CD4-positive, alpha-beta memory T cell (primary cell): ENCODE results near the gene VWA1. TPM values are rescaled to one million over a fixed set of nuclear protein-coding genes. Genes with fewer than 3 reads are reported as not detected.
A peak's percentile ranks its signal among the peaks of the same experiment; 100 is the strongest.
"Not testable (repeated sequence)": the region's sequence is repeated elsewhere in the genome, so short reads cannot be mapped to it uniquely, and the experiment has no call there.

Experiments used
- CTCF ChIA-PET: fragments of 350-600 bp; sonication (Branson Sonifier 250); formaldehyde crosslinking; loops from one replicate; lab custom pipeline; 2021; ENCODE audit warnings: inconsistent platforms; ENCODE audit not compliant: partially characterized antibody; lab: Charles Lee
- POLR2A ChIA-PET: fragments of 350-600 bp; sonication (Branson Sonifier 250); formaldehyde crosslinking; loops from one replicate; lab custom pipeline; 2021; ENCODE audit not compliant: partially characterized antibody; lab: Charles Lee
- DNase-seq, 5 donors: peaks; one replicate each; pipeline versions ENCODE4 v3.0.0 to v3.0.0-alpha.2; 2020 to 2022; ENCODE audit warnings: mixed read lengths in 1 of 5
- H3K27ac ChIP-seq: one replicate; pipeline ENCODE4 v1.7.0; 2013; ENCODE audit warnings: low read depth, low read length
- H3K27me3 ChIP-seq: 2 replicates; pipeline ENCODE4 v1.7.0; 2013; ENCODE audit warnings: mild to moderate bottlenecking, low read length, moderate library complexity; ENCODE audit not compliant: insufficient read depth
- H3K36me3 ChIP-seq: 2 replicates; pipeline ENCODE4 v1.7.0; 2013; ENCODE audit warnings: mild to moderate bottlenecking, low read length, moderate library complexity; ENCODE audit not compliant: insufficient read depth
- H3K4me1 ChIP-seq: 2 replicates; pipeline ENCODE4 v1.7.0; 2013; ENCODE audit warnings: mild to moderate bottlenecking, low read length, moderate library complexity; ENCODE audit not compliant: insufficient read depth
- H3K4me3 ChIP-seq, 2 donors: one replicate each; pipeline ENCODE4 v1.7.0; 2013; ENCODE audit warnings: low read length in 2 of 2, mild to moderate bottlenecking in 1 of 2
- H3K9me3 ChIP-seq, 2 donors: one replicate each; pipeline ENCODE4 v1.7.0; 2013; ENCODE audit warnings: low read length in 2 of 2, control low read depth in 1 of 2; ENCODE audit not compliant: control insufficient read depth in 1 of 2
- H3K27ac Mint-ChIP-seq, 7 donors: one replicate each; pipeline ENCODE4 v1.8.0; 2020 to 2021; ENCODE audit warnings: mixed read lengths in 7 of 7, mild to moderate bottlenecking in 6 of 7, inconsistent platforms in 3 of 7, moderate library complexity in 3 of 7
- H3K27me3 Mint-ChIP-seq, 2 donors: one replicate each; pipeline ENCODE4 v1.8.0; 2020 to 2021; ENCODE audit warnings: mixed read lengths in 2 of 2
- H3K36me3 Mint-ChIP-seq, 2 donors: one replicate each; pipeline ENCODE4 v1.8.0; 2020 to 2021; ENCODE audit warnings: mixed read lengths in 2 of 2, inconsistent platforms in 1 of 2, mild to moderate bottlenecking in 1 of 2
- H3K4me1 Mint-ChIP-seq, 4 donors: one replicate each; pipeline ENCODE4 v1.8.0; 2020 to 2021; ENCODE audit warnings: mixed read lengths in 4 of 4, mild to moderate bottlenecking in 1 of 4
- H3K4me3 Mint-ChIP-seq, 8 donors: one replicate each; pipeline ENCODE4 v1.8.0; 2020 to 2021; ENCODE audit warnings: mixed read lengths in 8 of 8, mild to moderate bottlenecking in 7 of 8, moderate library complexity in 6 of 8, inconsistent platforms in 3 of 8
- H3K9me3 Mint-ChIP-seq, 8 donors: one replicate each; pipeline ENCODE4 v1.8.0; 2020 to 2021; ENCODE audit warnings: mixed read lengths in 8 of 8, mild to moderate bottlenecking in 5 of 8, inconsistent platforms in 3 of 8, moderate library complexity in 1 of 8
- intact Hi-C: fragments of 100-400 bp; cut with micrococcal nuclease; formaldehyde crosslinking; loops from one replicate; pipeline ENCODE4 v1.15.1; 2023
- polyA plus RNA-seq, 2 donors: library from polyadenylated mRNA; unstranded; fragments of 300-500 nt; fragmentation: Illumina TruSeq; gene quantifications; one replicate each; pipeline ENCODE4 v1.2.3, GENCODE V29; 2021
- total RNA-seq, 2 experiments: library from RNA; stranded (reverse); gene quantifications; one replicate each; pipeline ENCODE4 v1.2.3, GENCODE V29; 2021

Gene VWA1
- total and polyA plus RNA-seq, 4 experiments from 2014 or later, result not detected

- Histone ChIP-seq H3K27ac (peak overlapping the region; percentile 56), H3K4me3 (peak overlapping the region; percentile 54 to 83), H3K4me1 (peaks cover 24% of the 10 kb centered on the region), H3K36me3 (no peaks in the 10 kb centered on the region), H3K27me3 (no peaks in the 10 kb centered on the region), H3K9me3 (no peaks in the 10 kb centered on the region)
- ChIA-PET CTCF (interaction anchor here (1.0 to 1.2 kb wide), 2 partner anchors 30 to 34 kb away, joined by 3 to 4 read pairs; no protein-coding TSS in a partner anchor), POLR2A (no interaction called here)
- no peaks in the 10 kb centered on the region for H3K27me3 Mint-ChIP-seq
- H3K4me3 Mint-ChIP-seq, result peak overlapping the region; percentile 84 to 97 (median 91)
- DNase-seq, result peak in 2 of 5 donors; percentile 35 to 56
- intact Hi-C loops, result loop anchor here (1.0 to 2.0 kb wide), 3 partner anchors 40 to 103 kb away; partner anchors contain the start of genes MRPL20 and SSU72
- H3K27ac Mint-ChIP-seq, result peak overlapping the region; percentile 77 to 99 (median 93)
- H3K36me3 Mint-ChIP-seq, result peaks cover 0 to 2% of the 10 kb centered on the region in 2 donors
- H3K9me3 Mint-ChIP-seq, result no peaks in the 10 kb centered on the region
- H3K4me1 Mint-ChIP-seq, result peaks cover 8 to 38% (median 19%) of the 10 kb centered on the region in 4 donors
These were observed 35.3 kb downstream of the VWA1 start for GRCh38 chr1:1470626-1471388.

GRCh38 chr1:1471389-1472052 lies 36.0 kb downstream of the VWA1 start, which contains the start of gene ATAD3B:
Gene ATAD3B (plus strand): TSS chr1:1471765. CDS start chr1:1471885, 120 bp downstream.
- Histone ChIP-seq H3K27me3 (no peaks in the 10 kb centered on the region), H3K4me3 (peak within 1 kb of the TSS; percentile 54 to 83), H3K27ac (peak within 1 kb of the TSS; percentile 56), H3K9me3 (no peaks in the 10 kb centered on the region), H3K4me1 (peaks cover 24% of the 10 kb centered on the region), H3K36me3 (no peaks in the 10 kb centered on the region)
- DNase-seq, result peak; percentile 87 to 92 (median 87)
- no peaks in the 10 kb centered on the region for H3K27me3 Mint-ChIP-seq
- H3K9me3 Mint-ChIP-seq, result no peaks in the 10 kb centered on the region
- H3K27ac Mint-ChIP-seq, result peak within 1 kb of the TSS; percentile 77 to 99 (median 93)
- intact Hi-C loops, result loop anchor here (1.0 to 2.0 kb wide), 3 partner anchors 39 to 103 kb away; partner anchors contain the start of genes MRPL20 and SSU72
- POLR2A ChIA-PET, result no interaction called here
- H3K4me1 Mint-ChIP-seq, result peaks cover 8 to 38% (median 19%) of the 10 kb centered on the region in 4 donors
- H3K4me3 Mint-ChIP-seq, result peak within 1 kb of the TSS; percentile 84 to 97 (median 91)
- H3K36me3 Mint-ChIP-seq, result peaks cover 0 to 2% of the 10 kb centered on the region in 2 donors
- CTCF ChIA-PET, result no interaction called here

GRCh38 chr1:1472053-1472876 lies 36.8 kb downstream of the VWA1 start:
- peak in 4 of 5 donors; percentile 20 to 39 (median 26) for DNase-seq
- Mint-ChIP-seq H3K27ac (peak overlapping the region; percentile 46 to 92 (median 74)), H3K4me3 (peak overlapping the region; percentile 72 to 83 (median 75)), H3K4me1 (peaks cover 8 to 38% (median 19%) of the 10 kb centered on the region in 4 donors)
- H3K27me3 ChIP-seq, H3K36me3 ChIP-seq, CTCF ChIA-PET, H3K9me3 Mint-ChIP-seq, H3K36me3 Mint-ChIP-seq, POLR2A ChIA-PET, H3K9me3 ChIP-seq, intact Hi-C loops, H3K27me3 Mint-ChIP-seq, H3K4me3 ChIP-seq: not testable (repeated sequence)
- H3K27ac ChIP-seq, result peak overlapping the region; percentile 8
- H3K4me1 ChIP-seq, result peaks cover 24% of the 10 kb centered on the region

- H3K27me3 ChIP-seq, intact Hi-C loops, H3K9me3 ChIP-seq, H3K4me3 ChIP-seq, CTCF ChIA-PET, H3K27me3 Mint-ChIP-seq, H3K9me3 Mint-ChIP-seq, DNase-seq, H3K27ac ChIP-seq, H3K27ac Mint-ChIP-seq, H3K4me3 Mint-ChIP-seq, POLR2A ChIA-PET: not testable (repeated sequence)
- Histone ChIP-seq H3K4me1 (peaks cover 18% of the 10 kb centered on the region), H3K36me3 (peaks cover 14% of the 10 kb centered on the region)
- Mint-ChIP-seq H3K36me3 (peaks cover 9 to 26% of the 10 kb centered on the region in 2 donors), H3K4me1 (peaks cover 3 to 26% (median 14%) of the 10 kb centered on the region in 4 donors)
These were observed 40.5 kb downstream of the VWA1 start for GRCh38 chr1:1476011-1476410.

GRCh38 chr1:1477206-1477605 lies 41.7 kb downstream of the VWA1 start:
- intact Hi-C loops, result no loop called here
- CTCF ChIA-PET, result no interaction called here

GRCh38 chr1:1479547-1480487 lies 44.3 kb downstream of the VWA1 start:
- no peaks in the 10 kb centered on the region for H3K9me3 Mint-ChIP-seq
- peak overlapping the region in 3 of 7 donors; percentile 38 to 80 (median 41) for H3K27ac Mint-ChIP-seq
- peak overlapping the region in 2 of 8 donors; percentile 46 to 64 for H3K4me3 Mint-ChIP-seq
- POLR2A ChIA-PET, result no interaction called here
- no peaks in the 10 kb centered on the region for H3K4me1 ChIP-seq
- peaks cover 0 to 7% (median under 1%) of the 10 kb centered on the region in 4 donors for H3K4me1 Mint-ChIP-seq
- H3K36me3 ChIP-seq, result peaks cover 20% of the 10 kb centered on the region
- H3K9me3 ChIP-seq, result no peaks in the 10 kb centered on the region
- no peak overlapping the region for H3K27ac ChIP-seq
- H3K4me3 ChIP-seq, result no peak overlapping the region
- no peaks in the 10 kb centered on the region for H3K27me3 ChIP-seq
- intact Hi-C loops, result no loop called here
- CTCF ChIA-PET, result no interaction called here
- no peak for DNase-seq
- H3K27me3 Mint-ChIP-seq, result no peaks in the 10 kb centered on the region
- H3K36me3 Mint-ChIP-seq, result peaks cover 9 to 41% of the 10 kb centered on the region in 2 donors

More at GRCh38 chr1:1477206-1477605, 41.7 kb downstream of the VWA1 start:
- Histone ChIP-seq H3K4me3 (no peak overlapping the region), H3K36me3 (peaks cover 14% of the 10 kb centered on the region), H3K9me3 (no peaks in the 10 kb centered on the region), H3K27me3 (no peaks in the 10 kb centered on the region), H3K27ac (no peak overlapping the region), H3K4me1 (peaks cover 17% of the 10 kb centered on the region)
- peak in 1 of 5 donors; percentile 13 for DNase-seq
- peaks cover 9 to 26% of the 10 kb centered on the region in 2 donors for H3K36me3 Mint-ChIP-seq
- peaks cover 1 to 22% (median 11%) of the 10 kb centered on the region in 4 donors for H3K4me1 Mint-ChIP-seq
- H3K9me3 Mint-ChIP-seq, result no peaks in the 10 kb centered on the region
- POLR2A ChIA-PET, result no interaction called here
- no peaks in the 10 kb centered on the region for H3K27me3 Mint-ChIP-seq
- H3K27ac Mint-ChIP-seq, result no peak overlapping the region
- H3K4me3 Mint-ChIP-seq, result no peak overlapping the region
